DND-41 (cell line): Measurements from ENCODE around the gene VEGFA.
A peak's percentile ranks its signal among the peaks of the same experiment; 100 is the strongest.

Experiments used
- ATAC-seq: fragments of 200-7000 bp; cut with Tn5 transposase; 3 replicates; pipeline ENCODE4 v1.9.1; 2021; ENCODE audit warnings: low read depth; ENCODE audit not compliant: insufficient read depth
- DNase-seq: peaks from one replicate; pipeline ENCODE4 v3.0.0-alpha.2; 2020
- H2AFZ ChIP-seq: 2 replicates; pipeline ENCODE4 v1.6.0; 2012; ENCODE audit warnings: low read depth, low read length
- H3K27ac ChIP-seq: 2 replicates; pipeline ENCODE4 v1.5.1; 2012; ENCODE audit warnings: low read length, inconsistent platforms
- H3K27me3 ChIP-seq: fragments of 200-600 bp; sonication (generic); 2 replicates; pipeline ENCODE4 v1.6.0; 2012; ENCODE audit warnings: low read length, mild to moderate bottlenecking, inconsistent platforms; ENCODE audit not compliant: insufficient read depth, poor library complexity
- H3K36me3 ChIP-seq: 2 replicates; pipeline ENCODE4 v1.5.1; 2012; ENCODE audit warnings: low read length, inconsistent platforms; ENCODE audit not compliant: insufficient read depth
- H3K4me1 ChIP-seq: 2 replicates; pipeline ENCODE4 v1.5.1; 2012; ENCODE audit warnings: mild to moderate bottlenecking, low read length; ENCODE audit not compliant: insufficient read depth
- H3K4me2 ChIP-seq: 2 replicates; pipeline ENCODE4 v1.6.0; 2012; ENCODE audit warnings: mild to moderate bottlenecking, moderate library complexity, low read length, inconsistent platforms; ENCODE audit not compliant: insufficient read depth
- H3K4me3 ChIP-seq, 2 experiments: fragments of 200-600 bp in 1 of 2; shearing (Covaris generic) in 1 of 2; 2 replicates each; pipeline ENCODE4 v1.5.1; 2012 to 2016; ENCODE audit warnings: inconsistent platforms in 2 of 2, low read length in 2 of 2, mild to moderate bottlenecking in 2 of 2, low read depth in 1 of 2, moderate library complexity in 1 of 2
- H3K79me2 ChIP-seq: 2 replicates; pipeline ENCODE4 v1.6.0; 2012; ENCODE audit warnings: low read length, inconsistent platforms; ENCODE audit not compliant: insufficient read depth
- H3K9ac ChIP-seq: 2 replicates; pipeline ENCODE4 v1.6.0; 2012; ENCODE audit warnings: low read depth, mild to moderate bottlenecking, inconsistent platforms, low read length, moderate library complexity
- H3K9me3 ChIP-seq: 2 replicates; pipeline ENCODE4 v1.5.1; 2012; ENCODE audit warnings: low read length, moderate library complexity, mild to moderate bottlenecking, inconsistent platforms; ENCODE audit not compliant: insufficient read depth, severe bottlenecking
- H4K20me1 ChIP-seq: 2 replicates; pipeline ENCODE4 v1.6.0; 2012; ENCODE audit warnings: low read length; ENCODE audit not compliant: insufficient read depth
- CTCF ChIP-seq: IDR thresholded peaks from 2 replicates; pipeline ENCODE4 v1.5.1; 2012; ENCODE audit warnings: borderline replicate concordance, low read length, moderate library complexity, mild to moderate bottlenecking; ENCODE audit not compliant: poor library complexity, severe bottlenecking; ENCODE audit errors: extremely low read depth
- EZH2 ChIP-seq: IDR thresholded peaks from 3 replicates; pipeline ENCODE4 v1.6.1; 2012; ENCODE audit warnings: borderline replicate concordance, low read depth, mild to moderate bottlenecking, moderate library complexity, low read length, inconsistent platforms; ENCODE audit not compliant: severe bottlenecking

The VEGFA gene

DNA sequence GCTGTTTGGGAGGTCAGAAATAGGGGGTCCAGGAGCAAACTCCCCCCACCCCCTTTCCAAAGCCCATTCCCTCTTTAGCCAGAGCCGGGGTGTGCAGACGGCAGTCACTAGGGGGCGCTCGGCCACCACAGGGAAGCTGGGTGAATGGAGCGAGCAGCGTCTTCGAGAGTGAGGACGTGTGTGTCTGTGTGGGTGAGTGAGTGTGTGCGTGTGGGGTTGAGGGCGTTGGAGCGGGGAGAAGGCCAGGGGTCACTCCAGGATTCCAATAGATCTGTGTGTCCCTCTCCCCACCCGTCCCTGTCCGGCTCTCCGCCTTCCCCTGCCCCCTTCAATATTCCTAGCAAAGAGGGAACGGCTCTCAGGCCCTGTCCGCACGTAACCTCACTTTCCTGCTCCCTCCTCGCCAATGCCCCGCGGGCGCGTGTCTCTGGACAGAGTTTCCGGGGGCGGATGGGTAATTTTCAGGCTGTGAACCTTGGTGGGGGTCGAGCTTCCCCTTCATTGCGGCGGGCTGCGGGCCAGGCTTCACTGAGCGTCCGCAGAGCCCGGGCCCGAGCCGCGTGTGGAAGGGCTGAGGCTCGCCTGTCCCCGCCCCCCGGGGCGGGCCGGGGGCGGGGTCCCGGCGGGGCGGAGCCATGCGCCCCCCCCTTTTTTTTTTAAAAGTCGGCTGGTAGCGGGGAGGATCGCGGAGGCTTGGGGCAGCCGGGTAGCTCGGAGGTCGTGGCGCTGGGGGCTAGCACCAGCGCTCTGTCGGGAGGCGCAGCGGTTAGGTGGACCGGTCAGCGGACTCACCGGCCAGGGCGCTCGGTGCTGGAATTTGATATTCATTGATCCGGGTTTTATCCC lies at the start of gene VEGFA:
VEGFA (plus strand) TSS at position 686 of the 846 bp plus-strand sequence.
- Histone ChIP-seq H3K79me2 (peaks cover 48% of the 10 kb centered on the region), H3K9me3 (no peaks in the 10 kb centered on the region), H3K4me1 (peaks cover 55% of the 10 kb centered on the region), H3K36me3 (peaks cover 32% of the 10 kb centered on the region; the same call in 1 of the 2 replicates), H2AFZ (peak within 1 kb of the TSS; percentile 81), H3K27me3 (peaks cover 56% of the 10 kb centered on the region), H4K20me1 (peaks cover 34% of the 10 kb centered on the region), H3K4me2 (peak within 1 kb of the TSS; percentile 98), H3K9ac (peak within 1 kb of the TSS; percentile 94), H3K4me3 (peak within 1 kb of the TSS; percentile 81 to 93), H3K27ac (peak within 1 kb of the TSS; percentile 74; the same call in 1 of the 2 replicates)
- TF ChIP-seq CTCF, result peak; percentile 99
- TF ChIP-seq EZH2, result no peak
- DNase-seq (peak; percentile 89), ATAC-seq (peak; percentile 76)

DNA sequence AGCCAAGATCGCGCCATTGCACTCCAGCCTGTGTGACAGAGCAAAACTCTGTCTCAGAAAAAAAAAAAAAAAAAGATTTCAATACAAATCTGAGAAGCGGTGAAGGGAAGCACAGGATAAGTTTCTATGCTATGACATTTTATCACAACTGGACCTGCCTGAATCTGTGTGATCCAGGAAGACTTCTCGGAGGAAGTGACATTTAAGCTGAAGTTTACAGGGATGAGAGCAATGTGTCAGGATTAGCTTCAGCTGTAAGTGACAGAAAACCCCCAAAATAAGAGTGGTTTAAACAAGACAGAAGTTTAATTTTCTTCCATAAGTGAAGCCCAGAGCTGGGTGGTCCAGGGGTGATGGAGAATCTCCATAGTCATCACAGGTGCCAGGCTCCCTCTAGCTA lies 49.0 kb upstream of the VEGFA start:
- Histone ChIP-seq H3K36me3 (no peaks in the 10 kb centered on the region), H3K4me1 (peaks cover 21% of the 10 kb centered on the region), H3K9ac (no peak overlapping the region), H3K27ac (no peak overlapping the region), H2AFZ (no peak overlapping the region), H3K79me2 (no peaks in the 10 kb centered on the region), H3K4me3 (no peak overlapping the region), H4K20me1 (peaks cover 25% of the 10 kb centered on the region), H3K4me2 (no peak overlapping the region), H3K9me3 (no peaks in the 10 kb centered on the region), H3K27me3 (peaks cover 21% of the 10 kb centered on the region)
- DNase-seq (no peak), ATAC-seq (no peak)
- TF ChIP-seq EZH2, result no peak
- no peak for TF ChIP-seq CTCF

DNA sequence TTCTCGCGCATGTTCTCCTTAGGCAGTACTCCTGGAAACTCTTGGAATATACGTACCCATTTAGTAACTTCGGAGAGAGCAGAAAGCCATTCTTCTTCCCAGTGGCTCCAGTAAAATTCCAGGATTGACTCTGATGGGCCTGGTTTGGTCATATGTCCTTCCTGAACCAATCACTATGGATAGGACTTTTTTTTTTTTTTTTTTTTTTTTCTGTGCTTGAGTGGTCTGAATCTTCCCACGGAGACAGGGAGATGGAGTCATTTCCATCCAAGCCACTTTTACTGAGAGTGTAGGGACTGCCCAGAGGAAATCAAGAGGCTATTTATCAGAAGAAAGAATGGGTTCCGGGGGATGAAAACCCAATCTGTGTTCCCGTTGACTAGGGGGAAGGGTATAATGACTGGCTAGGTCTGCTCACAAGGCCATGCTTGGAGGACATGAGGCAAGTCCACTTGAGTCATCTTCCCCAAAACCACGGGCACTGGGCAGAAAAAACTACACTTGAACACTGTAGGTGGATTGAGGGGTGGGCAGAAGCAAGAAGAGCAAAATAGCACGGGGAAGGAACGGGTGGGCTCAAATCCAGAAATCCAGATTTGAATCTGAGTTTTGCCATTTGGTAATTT lies 47.0 kb upstream of the VEGFA start:
- Histone ChIP-seq H3K9me3 (no peaks in the 10 kb centered on the region), H3K27ac (no peak overlapping the region), H3K36me3 (no peaks in the 10 kb centered on the region), H3K9ac (no peak overlapping the region), H3K4me3 (no peak overlapping the region), H3K4me2 (no peak overlapping the region), H3K79me2 (no peaks in the 10 kb centered on the region), H3K4me1 (peaks cover 23% of the 10 kb centered on the region), H3K27me3 (peaks cover 17% of the 10 kb centered on the region), H2AFZ (no peak overlapping the region), H4K20me1 (peaks cover 26% of the 10 kb centered on the region)
- TF ChIP-seq EZH2 (no peak), CTCF (no peak)
- DNase-seq, result no peak
- no peak for ATAC-seq
